Fibroblast of lung (primary cell): Measurements from ENCODE around the gene BAZ2B. TPM values are rescaled to one million over a fixed set of nuclear protein-coding genes. Genes with fewer than 3 reads are reported as not detected.
A peak's percentile ranks its signal among the peaks of the same experiment; 100 is the strongest.

Source experiments
- DNase-seq, 2 donors: peaks; one replicate each; pipeline versions ENCODE4 v3.0.0 to v3.0.0-alpha.2; 2010; ENCODE audit warnings: low read depth in 2 of 2
- H2AFZ ChIP-seq: 2 replicates; pipeline ENCODE4 v1.5.1; 2012; ENCODE audit warnings: low read length, control low read depth, inconsistent platforms
- H3K27ac ChIP-seq: 2 replicates; pipeline ENCODE4 v1.5.1; 2011; ENCODE audit warnings: low read length, control low read depth; ENCODE audit not compliant: insufficient read depth
- H3K27me3 ChIP-seq: 2 replicates; pipeline ENCODE4 v1.5.1; 2011; ENCODE audit warnings: mild to moderate bottlenecking, low read length; ENCODE audit not compliant: control insufficient read depth, insufficient read depth
- H3K36me3 ChIP-seq: 2 replicates; pipeline ENCODE4 v1.5.1; 2011; ENCODE audit warnings: low read length; ENCODE audit not compliant: control insufficient read depth, insufficient read depth
- H3K4me1 ChIP-seq: 2 replicates; pipeline ENCODE4 v1.5.1; 2011; ENCODE audit warnings: low read length; ENCODE audit not compliant: control insufficient read depth, insufficient read depth; ENCODE audit errors: extremely low read depth
- H3K4me2 ChIP-seq: 2 replicates; pipeline ENCODE4 v1.5.1; 2011; ENCODE audit warnings: low read length, control low read depth; ENCODE audit not compliant: insufficient read depth; ENCODE audit errors: extremely low read depth
- H3K4me3 ChIP-seq, 4 experiments: fragments of 200-600 bp in 1 of 4; sonication (generic) in 1 of 4; replicated peaks in 1 of 4; 2 replicates each; pipeline ENCODE4 v1.5.1; 2011 to 2016; ENCODE audit warnings: low read length in 4 of 4, low read depth in 3 of 4, mild to moderate bottlenecking in 3 of 4, control low read depth in 2 of 4, inconsistent platforms in 1 of 4, mixed read lengths in 1 of 4; ENCODE audit not compliant: insufficient read depth in 1 of 4; ENCODE audit errors: control extremely low read depth in 1 of 4
- H3K79me2 ChIP-seq: 2 replicates; pipeline ENCODE4 v1.5.1; 2012; ENCODE audit warnings: mild to moderate bottlenecking, low read length, inconsistent platforms; ENCODE audit not compliant: control insufficient read depth, insufficient read depth
- H3K9ac ChIP-seq: 2 replicates; pipeline ENCODE4 v1.5.1; 2011; ENCODE audit warnings: mild to moderate bottlenecking, low read length, control low read depth; ENCODE audit not compliant: insufficient read depth
- H3K9me3 ChIP-seq: 2 replicates; pipeline ENCODE4 v1.5.1; 2012; ENCODE audit warnings: low read depth, low read length; ENCODE audit not compliant: control insufficient read depth, insufficient read depth
- H4K20me1 ChIP-seq: 2 replicates; pipeline ENCODE4 v1.5.1; 2011; ENCODE audit warnings: low read length; ENCODE audit not compliant: control insufficient read depth, insufficient read depth; ENCODE audit errors: extremely low read depth
- EZH2 ChIP-seq: IDR thresholded peaks from 2 replicates; pipeline ENCODE4 v1.5.1; 2012; ENCODE audit warnings: low read length, control low read depth, mild to moderate bottlenecking; ENCODE audit errors: missing control alignments
- polyA plus RNA-seq, 2 donors: library from polyadenylated mRNA; depleted of rRNA in 1 of 2; stranded (reverse) in 1 of 2; unstranded in 1 of 2; fragments of >200 nt; gene quantifications; 2 replicates each; pipeline ENCODE4 v1.2.1, GENCODE V29; 2011 to 2012; ENCODE audit warnings: missing spikeins in 1 of 2
- total RNA-seq: library from RNA; depleted of rRNA; stranded (reverse); fragments of >200 nt; gene quantifications from 2 replicates; pipeline ENCODE4 v1.2.1, GENCODE V29; 2014
- TF ChIP-seq, protein P1 (sequence below), 2 donors: IDR thresholded peaks in 1 of 2; conservative IDR thresholded peaks in 1 of 2; 1 replicate in 1 of 2; 2 replicates in 1 of 2; pipeline ENCODE4 v1.5.1; 2011 to 2012; ENCODE audit warnings: low read length in 2 of 2, control low read depth in 1 of 2, inconsistent platforms in 1 of 2, low read depth in 1 of 2, mild to moderate bottlenecking in 1 of 2

BAZ2B gene
- total and polyA plus RNA-seq, 2 donors (not counting 1 experiment from before 2014, with no cell fraction given), result 28.0 to 61.8 TPM

DNA sequence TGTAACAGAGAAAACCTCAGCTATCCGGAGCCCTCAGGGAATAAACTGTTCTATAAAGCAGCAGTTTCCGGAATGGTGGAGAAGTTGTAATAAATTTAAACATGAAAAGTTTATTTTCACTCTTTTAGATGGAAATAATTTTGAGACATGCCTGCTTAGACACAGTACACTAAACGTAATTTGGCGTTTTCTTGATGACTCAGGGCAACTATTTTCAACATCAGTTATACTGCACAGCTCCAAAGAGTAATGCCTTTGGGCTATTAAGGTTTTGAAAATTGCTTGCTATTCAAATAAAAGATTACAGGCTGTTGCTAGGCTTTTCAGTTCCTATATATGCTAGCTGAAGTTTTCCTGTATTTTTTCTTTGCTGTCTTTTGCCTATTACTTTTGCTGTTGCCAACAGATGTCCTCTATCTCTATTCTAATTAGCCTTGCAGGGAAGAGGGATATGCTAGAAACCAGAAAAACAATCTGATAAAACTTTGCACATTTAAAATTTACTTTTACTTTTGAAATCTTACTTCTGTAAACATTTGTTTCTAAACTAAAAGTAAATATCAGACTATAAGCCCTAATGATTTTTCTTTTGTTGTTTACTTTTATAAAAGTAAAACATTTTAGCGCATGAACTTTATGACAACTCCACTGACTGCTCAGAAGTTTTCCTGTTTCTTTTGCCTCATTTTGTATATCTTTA lies 216.5 kb downstream of the BAZ2B start:
- H3K27me3 ChIP-seq, result no peaks in the 10 kb centered on the region
- no peak overlapping the region for H3K27ac ChIP-seq
- H3K9me3 ChIP-seq, result no peaks in the 10 kb centered on the region
- no peak overlapping the region for H3K4me2 ChIP-seq
- no peaks in the 10 kb centered on the region for H3K36me3 ChIP-seq
- no peak overlapping the region for H2AFZ ChIP-seq
- H3K79me2 ChIP-seq, result no peaks in the 10 kb centered on the region
- no peak overlapping the region for H3K4me3 ChIP-seq
- H4K20me1 ChIP-seq, result no peaks in the 10 kb centered on the region
- no peak overlapping the region for H3K9ac ChIP-seq
- TF ChIP-seq EZH2, result no peak
- TF ChIP-seq, protein P1, sequence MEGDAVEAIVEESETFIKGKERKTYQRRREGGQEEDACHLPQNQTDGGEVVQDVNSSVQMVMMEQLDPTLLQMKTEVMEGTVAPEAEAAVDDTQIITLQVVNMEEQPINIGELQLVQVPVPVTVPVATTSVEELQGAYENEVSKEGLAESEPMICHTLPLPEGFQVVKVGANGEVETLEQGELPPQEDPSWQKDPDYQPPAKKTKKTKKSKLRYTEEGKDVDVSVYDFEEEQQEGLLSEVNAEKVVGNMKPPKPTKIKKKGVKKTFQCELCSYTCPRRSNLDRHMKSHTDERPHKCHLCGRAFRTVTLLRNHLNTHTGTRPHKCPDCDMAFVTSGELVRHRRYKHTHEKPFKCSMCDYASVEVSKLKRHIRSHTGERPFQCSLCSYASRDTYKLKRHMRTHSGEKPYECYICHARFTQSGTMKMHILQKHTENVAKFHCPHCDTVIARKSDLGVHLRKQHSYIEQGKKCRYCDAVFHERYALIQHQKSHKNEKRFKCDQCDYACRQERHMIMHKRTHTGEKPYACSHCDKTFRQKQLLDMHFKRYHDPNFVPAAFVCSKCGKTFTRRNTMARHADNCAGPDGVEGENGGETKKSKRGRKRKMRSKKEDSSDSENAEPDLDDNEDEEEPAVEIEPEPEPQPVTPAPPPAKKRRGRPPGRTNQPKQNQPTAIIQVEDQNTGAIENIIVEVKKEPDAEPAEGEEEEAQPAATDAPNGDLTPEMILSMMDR (conservative IDR thresholded peaks at IDR 0.05 in 1 of 2, IDR thresholded peaks at IDR 0.05 in 1 of 2; ENCODE audit: low read depth in 1 of 2, low read length in 2 of 2), result no peak
- H3K4me1 ChIP-seq, result no peaks in the 10 kb centered on the region
- DNase-seq, result peak; percentile 1 to 33

DNA sequence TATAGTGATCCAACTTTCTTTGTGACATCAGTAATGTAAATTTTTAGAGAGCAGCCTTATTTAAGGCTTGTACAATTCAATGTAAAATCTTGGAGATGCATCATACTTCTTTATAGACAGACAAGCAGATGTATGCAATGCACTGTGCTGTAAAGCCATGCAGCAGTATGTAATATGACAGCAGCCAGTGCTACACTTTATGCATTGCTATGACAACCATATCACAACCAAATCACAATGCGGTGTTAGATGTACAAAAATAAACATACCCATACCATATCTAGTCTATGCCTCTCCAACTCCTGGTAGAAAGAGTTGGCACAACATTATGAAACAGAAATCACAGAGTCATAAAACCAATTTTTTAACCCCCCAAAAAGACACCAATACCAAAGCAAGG lies 219.5 kb downstream of the BAZ2B start:
- no peaks in the 10 kb centered on the region for H3K79me2 ChIP-seq
- DNase-seq, result no peak

DNA sequence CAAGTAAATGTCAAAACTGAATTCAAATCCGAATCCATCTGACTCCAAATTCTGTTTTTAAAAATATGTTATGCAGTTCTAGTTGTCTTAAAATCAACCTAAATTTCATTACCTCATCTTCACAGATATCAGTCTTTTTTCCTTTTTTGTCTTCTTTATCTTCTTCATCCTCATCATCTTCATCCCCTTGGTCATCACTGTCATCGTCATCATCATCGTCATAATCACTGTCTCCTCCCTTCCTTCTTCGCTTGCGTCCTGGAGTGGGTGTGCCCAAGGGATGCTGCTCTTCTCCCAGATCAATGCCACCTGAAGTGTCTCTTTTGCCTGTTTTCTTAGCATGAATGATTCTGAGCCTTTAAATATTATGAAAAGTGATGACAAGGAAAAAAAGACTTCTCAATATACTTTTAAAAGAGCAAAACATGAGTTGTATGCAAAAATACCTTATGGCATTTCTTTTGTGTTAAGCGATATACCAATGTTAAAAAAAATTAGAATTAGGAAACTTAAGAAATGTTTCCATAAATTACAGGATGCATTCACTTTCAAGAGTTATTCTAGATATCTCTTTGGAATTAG lies 233.8 kb downstream of the BAZ2B start:
- no peaks in the 10 kb centered on the region for H4K20me1 ChIP-seq

More for the DNA sequence above, 219.5 kb downstream of the BAZ2B start:
- Histone ChIP-seq H3K4me1 (no peaks in the 10 kb centered on the region), H2AFZ (no peak overlapping the region), H3K9me3 (no peaks in the 10 kb centered on the region), H3K9ac (no peak overlapping the region), H3K4me3 (no peak overlapping the region), H4K20me1 (no peaks in the 10 kb centered on the region), H3K4me2 (no peak overlapping the region), H3K27me3 (no peaks in the 10 kb centered on the region), H3K36me3 (no peaks in the 10 kb centered on the region), H3K27ac (no peak overlapping the region)
- no peak for TF ChIP-seq EZH2
- TF ChIP-seq, protein P1 (conservative IDR thresholded peaks at IDR 0.05 in 1 of 2, IDR thresholded peaks at IDR 0.05 in 1 of 2; ENCODE audit: low read depth in 1 of 2, low read length in 2 of 2), result no peak

More for the DNA sequence above, 233.8 kb downstream of the BAZ2B start:
- Histone ChIP-seq H3K36me3 (no peaks in the 10 kb centered on the region), H3K4me1 (no peaks in the 10 kb centered on the region), H3K79me2 (no peaks in the 10 kb centered on the region), H3K4me2 (no peak overlapping the region), H3K27me3 (no peaks in the 10 kb centered on the region), H2AFZ (no peak overlapping the region), H3K9ac (no peak overlapping the region), H3K4me3 (no peak overlapping the region), H3K9me3 (no peaks in the 10 kb centered on the region), H3K27ac (no peak overlapping the region)
- TF ChIP-seq, protein P1 (conservative IDR thresholded peaks at IDR 0.05 in 1 of 2, IDR thresholded peaks at IDR 0.05 in 1 of 2; ENCODE audit: low read depth in 1 of 2, low read length in 2 of 2), result no peak
- no peak for TF ChIP-seq EZH2
- DNase-seq, result no peak
